Left cardiac atrium (tissue), 4 donors: Measurements from ENCODE around the gene NCF4. TPM values are rescaled to one million over a fixed set of nuclear protein-coding genes. Genes with fewer than 3 reads are reported as not detected.
A peak's percentile ranks its signal among the peaks of the same experiment; 100 is the strongest.

ENCODE experiments used
- ATAC-seq, 2 donors: fragments of 200-7000 bp; cut with Tn5 transposase; one replicate each; pipeline ENCODE4 v1.9.1; 2020; ENCODE audit warnings: mild to moderate bottlenecking in 2 of 2, moderate library complexity in 2 of 2
- DNase-seq: peaks from one replicate; pipeline ENCODE4 v3.0.0-alpha.2; 2020
- intact Hi-C, 2 donors: fragments of 100-400 bp; cut with DNase I; formaldehyde crosslinking; loops; one replicate each; pipeline versions ENCODE4 v1.14.1 to v1.15.1; 2022 to 2023
- total RNA-seq, 2 donors: library from RNA; stranded (reverse); fragmentation: NEBNext Ultra II Directional; extraction: Animal tissue kit (Norgen Biotek cat#: 25700); gene quantifications; one replicate each; pipeline ENCODE4 v1.2.1, GENCODE V29; 2021
- donor health status: DM: no; HTN: yes; CAD: no.
- donor health status: DM: no; HTN: yes; CAD: no; lungs with severe emphysema.
- donor health status: DM: yes; HTN: yes; CAD: no.
- donor health status: Dilated cardiomyopathy.

NCF4 gene
- total RNA-seq, 2 donors from 2014 or later = 10.9 to 16.6 TPM

GRCh38 chr22:36831717-36832116 lies 29.1 kb upstream of the NCF4 start:
- ATAC-seq (no peak), DNase-seq (no peak)
- intact Hi-C loops = no loop called here

GRCh38 chr22:36833073-36833472 lies 27.7 kb upstream of the NCF4 start:
- DNase-seq = no peak
- intact Hi-C loops = no loop called here
- ATAC-seq = no peak

- ATAC-seq (no peak), DNase-seq (no peak)
These were observed 24.9 kb upstream of the NCF4 start for GRCh38 chr22:36835903-36836302.

GRCh38 chr22:36838119-36839030 lies 22.4 kb upstream of the NCF4 start:
- DNase-seq (no peak), ATAC-seq (no peak)
- intact Hi-C loops = no loop called here

More at GRCh38 chr22:36835903-36836302, 24.9 kb upstream of the NCF4 start:
- intact Hi-C loops = no loop called here

- no peak for DNase-seq
- intact Hi-C loops = no loop called here
- no peak for ATAC-seq
These were observed 21.3 kb upstream of the NCF4 start for GRCh38 chr22:36839356-36840073.

- ATAC-seq (no peak), DNase-seq (no peak)
- intact Hi-C loops = no loop called here
These were observed 20.7 kb upstream of the NCF4 start for GRCh38 chr22:36840106-36840505.

GRCh38 chr22:36846271-36846670 lies 14.5 kb upstream of the NCF4 start:
- intact Hi-C loops = no loop called here
- no peak for DNase-seq
- ATAC-seq = no peak

- intact Hi-C loops = no loop called here
- ATAC-seq = no peak
- DNase-seq = no peak
These were observed 13.9 kb upstream of the NCF4 start for GRCh38 chr22:36846949-36847348.

- DNase-seq = no peak
- intact Hi-C loops = loop anchor here in 1 of 2 donors (5.0 kb wide), 1 partner anchor 63 kb away; no protein-coding TSS in a partner anchor
- no peak for ATAC-seq
These were observed 10.8 kb upstream of the NCF4 start for GRCh38 chr22:36850056-36850455.

GRCh38 chr22:36850682-36851081 lies 10.1 kb upstream of the NCF4 start:
- ATAC-seq = no peak
- DNase-seq = no peak
- intact Hi-C loops = loop anchor here in 1 of 2 donors (5.0 kb wide), 1 partner anchor 63 kb away; no protein-coding TSS in a partner anchor

GRCh38 chr22:36852056-36852973 lies 8.5 kb upstream of the NCF4 start:
- ATAC-seq (no peak), DNase-seq (no peak)
- intact Hi-C loops = loop anchor here in 1 of 2 donors (5.0 kb wide), 1 partner anchor 65 kb away; no protein-coding TSS in a partner anchor

GRCh38 chr22:36853407-36854099 lies 7.3 kb upstream of the NCF4 start:
- intact Hi-C loops = loop anchor here in 1 of 2 donors (5.0 kb wide), 1 partner anchor 66 kb away; no protein-coding TSS in a partner anchor
- peak; percentile 27 to 40 for ATAC-seq
- peak; percentile 72 for DNase-seq

- ATAC-seq = no peak
- intact Hi-C loops = loop anchor here in 1 of 2 donors (5.0 kb wide), 1 partner anchor 122 kb away; no protein-coding TSS in a partner anchor
- DNase-seq = no peak
These were observed 5.3 kb upstream of the NCF4 start for GRCh38 chr22:36855478-36855877.

- DNase-seq (peak; percentile 92), ATAC-seq (peak; percentile 91 to 93)
- intact Hi-C loops = loop anchor here in 1 of 2 donors (2.0 to 5.0 kb wide), 3 partner anchors 73 to 309 kb away; no protein-coding TSS in a partner anchor
These were observed 4.5 kb upstream of the NCF4 start for GRCh38 chr22:36856121-36856791.

GRCh38 chr22:36856792-36857135 lies 4.0 kb upstream of the NCF4 start:
- ATAC-seq (no peak), DNase-seq (no peak)
- intact Hi-C loops = loop anchor here in 1 of 2 donors (2.0 to 5.0 kb wide), 3 partner anchors 74 to 310 kb away; no protein-coding TSS in a partner anchor

- intact Hi-C loops = loop anchor here in 1 of 2 donors (5.0 kb wide), 1 partner anchor 119 kb away; no protein-coding TSS in a partner anchor
- no peak for DNase-seq
- ATAC-seq = no peak
These were observed 2.6 kb upstream of the NCF4 start for GRCh38 chr22:36858156-36858555.

GRCh38 chr22:36858966-36859365 lies 1.8 kb upstream of the NCF4 start:
- no peak for ATAC-seq
- DNase-seq = no peak
- intact Hi-C loops = loop anchor here in 1 of 2 donors (5.0 kb wide), 1 partner anchor 118 kb away; no protein-coding TSS in a partner anchor

- intact Hi-C loops = no loop called here
- no peak for ATAC-seq
- no peak for DNase-seq
These were observed 789 bp upstream of the NCF4 start for GRCh38 chr22:36860017-36860416.
